GM12872 (cell line): ENCODE measurements around the gene MAPKAPK2.

Source experiments
- CTCF ChIP-seq: IDR thresholded peaks from 3 replicates; pipeline ENCODE4 v1.5.1; 2011; ENCODE audit warnings: low read depth, mild to moderate bottlenecking, low read length, moderate library complexity; ENCODE audit not compliant: insufficient read depth

The MAPKAPK2 gene

GRCh38 chr1:206714331-206715058 lies 29.8 kb downstream of the MAPKAPK2 start:
- TF ChIP-seq CTCF: no peak

- no peak for TF ChIP-seq CTCF
Measured at GRCh38 chr1:206715120-206715519, 30.4 kb downstream of the MAPKAPK2 start.

GRCh38 chr1:206715552-206716158 lies 30.9 kb downstream of the MAPKAPK2 start:
- no peak for TF ChIP-seq CTCF

GRCh38 chr1:206716159-206716869 lies 31.6 kb downstream of the MAPKAPK2 start:
- no peak for TF ChIP-seq CTCF

- no peak for TF ChIP-seq CTCF
Measured at GRCh38 chr1:206716870-206717673, 32.4 kb downstream of the MAPKAPK2 start.

- TF ChIP-seq CTCF: no peak
Measured at GRCh38 chr1:206717674-206717989, 32.9 kb downstream of the MAPKAPK2 start.
